ENCODE data around the gene ACR.

Gene ACR

DNA sequence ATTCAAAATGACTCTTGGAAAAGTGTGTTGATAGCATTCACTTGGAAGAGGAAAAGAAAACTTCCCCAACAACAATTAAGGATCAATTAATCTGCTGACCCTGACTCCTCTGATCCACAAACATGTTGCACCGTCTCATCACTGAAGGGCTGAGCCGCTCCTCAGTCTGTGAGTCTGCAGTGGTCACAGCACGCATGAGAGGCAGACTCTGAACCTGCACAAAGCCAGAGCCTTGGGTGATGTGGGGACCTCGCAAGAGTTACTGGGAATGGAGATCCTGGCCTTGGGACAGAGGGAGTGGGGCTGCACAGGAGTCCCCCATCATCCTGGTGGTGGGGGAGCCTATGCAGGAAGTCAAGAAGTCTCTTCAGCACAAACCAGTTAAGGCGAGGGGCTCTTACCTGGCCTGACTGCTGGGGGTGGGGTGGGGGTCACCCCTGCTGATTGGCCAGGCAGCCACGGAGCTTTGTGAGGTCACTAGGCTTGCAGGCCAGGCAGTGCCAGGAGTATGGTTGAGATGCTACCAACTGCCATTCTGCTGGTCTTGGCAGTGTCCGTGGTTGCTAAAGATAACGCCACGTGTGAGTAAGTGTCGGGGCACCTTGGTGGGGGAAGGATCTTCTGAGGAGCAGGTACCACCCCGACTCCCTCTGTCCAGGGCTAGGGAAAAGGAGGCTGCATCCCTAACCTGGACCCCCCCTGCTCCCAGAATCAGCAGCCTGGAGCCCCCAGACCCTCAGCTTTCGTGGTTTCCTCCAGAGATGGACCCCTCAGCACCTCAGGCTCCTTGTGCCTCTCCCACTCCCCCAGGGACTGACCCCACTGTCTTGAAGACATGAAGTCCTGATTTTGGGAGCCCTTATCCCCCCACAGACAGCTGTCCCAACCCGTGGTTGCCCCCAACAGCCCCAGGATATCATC lies at the start of gene ACR:
ACR (plus strand) TSS at position 477 of the 921 bp plus-strand sequence; CDS start at position 509, 32 bp downstream.
- no peak for DNase-seq

DNA sequence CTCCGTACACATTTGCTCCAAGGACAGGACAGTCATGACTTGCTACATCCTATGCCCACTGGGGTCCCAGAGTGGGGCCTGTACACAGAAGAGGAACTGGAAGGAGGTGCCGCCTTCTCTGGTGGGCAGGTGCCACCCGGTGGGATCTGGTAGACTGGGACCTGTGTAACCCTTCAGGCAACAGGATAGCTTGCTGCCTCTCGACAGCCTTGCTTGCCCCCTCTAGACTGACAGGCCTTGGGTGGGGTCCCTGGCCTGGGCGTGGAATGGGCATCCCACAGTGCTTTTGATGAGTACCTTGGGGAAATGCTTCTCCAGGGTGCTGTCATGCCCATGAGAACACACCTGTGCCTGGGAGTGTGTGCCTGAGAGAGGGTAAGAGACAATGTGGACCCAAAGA lies 49.6 kb upstream of the ACR start:
- no peak for DNase-seq

DNA sequence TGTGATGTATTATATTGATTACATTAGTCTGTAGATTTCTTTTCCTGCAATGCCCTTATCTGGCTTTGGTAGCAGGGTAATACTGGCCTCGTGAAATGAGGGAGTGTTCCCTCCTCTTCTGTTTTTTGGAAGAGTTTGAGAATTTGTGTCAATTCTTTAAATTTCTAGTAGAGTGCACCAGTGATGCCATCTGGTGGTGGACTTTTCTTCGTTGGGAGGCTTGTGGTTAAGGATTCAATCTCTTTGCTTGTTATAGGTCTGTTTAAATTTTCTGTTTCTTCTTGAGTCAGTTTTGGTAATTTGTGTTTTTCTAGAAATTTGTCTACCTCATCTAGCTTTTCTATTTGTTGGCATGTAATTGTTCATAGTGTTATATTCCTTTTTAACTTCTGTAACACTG lies 46.5 kb upstream of the ACR start:
- no peak for DNase-seq

DNA sequence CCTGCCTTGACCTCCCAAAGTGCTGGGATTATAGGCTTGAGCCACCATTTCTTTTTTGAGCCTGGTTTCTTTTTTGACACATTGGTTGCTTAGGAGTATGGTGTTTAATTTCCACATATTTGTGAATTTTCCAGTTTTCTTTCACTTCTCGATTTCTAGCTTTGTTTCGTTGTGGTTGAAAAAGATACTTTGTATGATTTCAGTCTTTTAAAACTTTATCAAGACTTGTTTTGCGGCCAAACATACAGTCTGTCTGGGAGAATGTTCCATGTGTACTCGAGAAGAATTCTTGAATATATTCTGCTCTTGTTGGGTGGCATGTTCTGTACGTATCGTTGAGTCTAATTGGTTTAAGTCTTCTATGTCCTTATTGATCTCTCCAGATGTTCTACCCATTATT lies 44.5 kb upstream of the ACR start:
- DNase-seq, result no peak

DNA sequence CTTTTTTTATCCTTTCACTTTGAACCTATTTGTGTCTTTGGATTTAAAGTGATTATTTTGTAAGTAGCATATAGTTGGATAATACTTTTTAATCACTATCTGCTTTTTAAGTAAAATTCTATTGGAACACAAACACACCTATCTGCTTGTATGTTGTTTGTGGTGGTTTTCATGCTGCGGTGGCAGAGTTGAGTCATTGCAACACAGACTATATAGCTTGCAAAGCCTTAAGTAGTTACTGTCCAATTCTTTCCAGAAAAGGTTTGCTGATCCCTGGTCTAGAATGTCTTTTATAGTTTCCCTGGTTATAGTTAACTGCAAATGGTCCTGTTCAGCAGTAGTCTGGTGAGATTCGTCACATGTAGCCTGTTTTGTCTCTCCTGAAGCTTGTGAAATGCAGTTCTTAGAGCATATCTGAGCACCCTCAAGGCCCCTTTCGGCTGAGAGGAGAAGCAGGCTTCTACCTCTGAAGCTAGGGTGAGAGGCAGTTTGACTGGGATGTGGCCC lies 43.9 kb upstream of the ACR start:
- DNase-seq, result no peak

DNA sequence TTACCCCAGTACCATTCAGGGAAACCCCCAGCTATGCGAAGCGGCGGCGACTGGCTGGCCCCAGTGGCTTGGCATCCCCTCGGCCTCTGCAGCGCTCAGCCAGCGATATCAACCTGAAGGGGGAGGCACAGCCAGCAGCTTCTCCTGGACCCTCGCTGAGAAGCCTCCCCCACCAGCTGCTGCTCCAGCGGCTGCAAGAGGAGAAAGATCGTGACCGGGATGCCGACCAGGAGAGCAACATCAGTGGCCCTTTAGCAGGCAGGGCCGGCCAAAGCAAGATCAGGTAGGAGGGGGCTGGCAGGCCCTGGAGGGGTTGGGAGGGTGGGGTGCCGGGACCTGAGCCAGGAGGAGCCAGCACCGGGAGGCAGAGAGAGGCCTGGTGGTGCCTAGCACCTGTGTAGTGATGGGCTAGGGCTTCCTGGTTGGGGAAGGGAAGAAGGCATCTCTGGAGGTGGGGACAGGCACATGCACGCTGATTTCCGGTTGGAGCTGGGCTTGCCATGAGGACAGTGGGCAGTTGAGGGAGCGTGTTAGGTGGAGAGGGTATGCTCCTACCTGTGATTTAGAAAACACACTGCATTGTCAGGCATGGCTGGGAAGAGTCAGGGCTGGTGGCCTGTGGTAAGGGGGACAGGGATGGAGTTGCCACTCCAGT lies 43.1 kb upstream of the ACR start:
- DNase-seq, result no peak

DNA sequence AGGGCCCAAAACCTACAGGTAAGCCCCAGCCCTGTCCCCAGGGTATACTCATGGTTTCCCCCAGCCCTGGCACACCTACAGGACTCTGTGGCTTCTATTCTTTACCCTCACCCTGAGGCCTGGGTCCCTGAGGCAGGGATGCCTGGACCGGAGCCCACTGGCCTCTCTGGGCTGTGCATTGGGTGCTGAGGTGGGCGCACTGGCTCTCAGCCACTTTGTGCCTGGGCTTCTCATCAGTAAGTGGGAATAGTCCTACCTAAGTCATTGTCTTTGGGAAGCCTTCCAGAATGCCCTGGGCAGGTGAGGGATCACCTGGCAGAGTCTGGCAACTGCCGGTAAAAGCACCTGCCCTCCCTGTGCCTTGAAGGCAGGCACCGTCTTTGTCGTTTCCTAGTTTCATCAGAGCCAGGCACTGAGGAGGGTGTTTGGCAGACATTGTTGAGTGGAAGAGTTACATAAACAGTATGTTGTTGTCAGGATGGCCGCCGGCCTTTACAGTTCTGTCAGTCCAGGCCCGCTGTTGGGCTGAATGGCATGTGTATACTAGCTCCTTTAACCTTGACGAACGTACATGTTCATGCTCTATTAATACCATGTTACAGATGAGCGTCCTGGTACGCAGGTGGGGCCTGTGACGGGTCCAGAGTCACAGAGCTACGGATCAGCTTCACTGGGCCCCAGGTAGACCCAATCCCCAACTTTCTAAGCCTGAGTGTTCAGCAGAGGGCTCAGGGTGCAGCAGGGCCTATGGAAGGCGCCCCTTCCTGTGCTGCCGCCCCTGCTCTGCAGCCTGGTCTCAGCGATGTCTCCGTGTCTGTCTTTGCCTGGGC lies 42.4 kb upstream of the ACR start:
- DNase-seq, result no peak

DNA sequence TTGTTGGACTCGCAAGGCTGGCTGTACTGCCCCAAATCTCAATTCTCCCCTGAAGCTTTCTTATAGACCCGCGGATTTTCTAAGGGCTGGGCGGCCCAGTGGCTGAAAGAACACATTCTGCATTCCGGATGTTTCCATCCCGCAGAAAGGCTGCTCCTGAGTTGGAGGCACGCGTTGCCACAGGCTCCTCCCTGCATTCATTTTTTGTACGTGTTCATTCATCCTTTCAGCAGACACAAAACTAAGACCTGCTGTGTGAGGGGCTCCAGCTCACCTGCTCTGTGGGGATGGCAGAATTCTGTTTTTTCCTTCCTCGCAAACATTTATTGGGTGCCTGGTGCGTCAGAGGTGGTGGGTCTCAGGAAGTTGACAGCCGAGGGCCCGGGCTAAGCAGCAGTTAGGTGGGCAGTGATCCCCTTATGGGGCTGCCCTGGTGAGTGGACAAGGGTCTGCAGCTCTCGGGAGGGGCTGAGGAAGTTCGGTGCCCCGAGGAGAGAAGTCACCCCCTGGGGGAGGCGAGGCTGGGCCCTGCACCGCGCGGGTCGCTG lies 41.7 kb upstream of the ACR start:
- peak in 1 of 14 donors; percentile 15 for DNase-seq

DNA sequence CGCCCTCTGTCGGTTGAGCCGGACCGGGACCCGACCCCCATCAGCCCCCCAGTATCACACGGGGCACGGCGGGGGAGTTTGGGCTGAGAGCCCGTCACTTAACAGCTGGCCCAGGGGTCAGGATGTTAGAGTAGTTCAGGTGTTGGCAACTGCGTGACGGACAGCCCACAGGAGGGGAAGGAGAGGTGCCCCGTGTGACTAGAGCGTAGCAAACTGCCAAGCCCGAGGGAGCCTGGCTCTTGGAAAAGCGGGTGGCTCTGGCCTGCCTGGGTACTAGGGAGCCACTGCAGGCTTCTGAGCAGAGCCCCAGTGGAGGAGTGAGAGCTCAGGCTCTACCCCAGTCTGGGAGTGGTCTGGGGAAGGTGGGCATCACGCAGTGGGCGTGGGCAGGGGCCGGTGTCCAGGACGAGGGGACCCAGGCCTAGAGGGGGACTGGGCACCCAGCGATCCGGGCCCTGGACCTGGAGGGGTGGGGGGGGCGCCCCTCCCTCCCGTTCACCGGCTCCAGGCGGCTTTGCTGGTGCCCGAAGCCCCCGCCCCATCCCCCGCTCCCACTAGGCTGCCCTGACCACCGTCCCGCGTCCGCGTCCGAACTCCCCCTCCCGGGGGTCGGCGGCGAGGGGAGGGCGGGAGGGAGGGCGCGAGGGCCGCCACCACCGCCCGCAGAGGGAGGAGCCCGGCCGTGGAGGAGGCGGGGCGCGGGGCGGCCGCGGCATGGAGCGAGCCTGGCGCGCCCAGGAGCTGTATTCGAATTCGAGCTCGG lies 41.0 kb upstream of the ACR start:
- peak in 2 of 14 donors; percentile 29 to 42 for DNase-seq

DNA sequence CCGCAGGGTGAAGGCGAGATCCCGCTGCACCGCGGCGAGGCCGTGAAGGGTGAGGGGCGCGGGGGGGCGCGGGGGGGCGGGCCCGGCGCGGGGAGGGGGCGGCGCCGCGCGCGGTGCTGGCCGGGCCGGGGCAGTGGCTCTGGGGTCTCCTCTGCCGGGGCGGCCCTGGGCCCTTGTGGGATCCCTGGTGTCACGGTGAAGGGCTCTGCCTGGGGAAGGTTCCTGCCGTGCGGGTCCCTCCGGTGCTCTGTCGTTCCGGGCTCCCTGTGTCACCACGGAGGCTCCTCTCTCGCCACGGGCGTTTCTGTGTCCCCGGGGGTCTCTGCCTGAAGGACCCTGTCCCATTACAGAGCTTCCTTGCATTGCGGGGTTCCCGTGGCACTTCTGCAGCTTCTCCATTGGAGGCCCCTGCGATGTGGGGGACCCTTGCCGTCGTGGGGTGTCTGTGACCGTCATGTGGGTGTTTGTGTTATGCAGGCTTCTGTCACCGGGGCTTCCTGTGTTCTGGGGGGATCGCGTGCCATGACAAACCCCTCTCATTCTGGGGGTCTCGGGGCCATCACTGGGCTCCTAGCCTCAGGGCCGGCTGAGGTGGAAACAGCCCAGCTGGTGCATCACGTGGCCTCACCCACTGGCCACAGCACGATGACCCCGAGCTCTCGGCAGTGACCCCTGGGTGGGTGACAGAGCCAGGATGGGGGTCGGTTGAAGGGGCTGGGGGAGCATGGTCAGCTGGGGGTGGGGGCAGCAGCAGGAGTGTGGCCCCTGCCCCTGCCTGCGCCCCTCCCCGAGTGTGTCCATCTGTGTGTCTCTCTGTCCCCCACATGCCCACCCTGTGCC lies 40.1 kb upstream of the ACR start:
- no peak for DNase-seq

DNA sequence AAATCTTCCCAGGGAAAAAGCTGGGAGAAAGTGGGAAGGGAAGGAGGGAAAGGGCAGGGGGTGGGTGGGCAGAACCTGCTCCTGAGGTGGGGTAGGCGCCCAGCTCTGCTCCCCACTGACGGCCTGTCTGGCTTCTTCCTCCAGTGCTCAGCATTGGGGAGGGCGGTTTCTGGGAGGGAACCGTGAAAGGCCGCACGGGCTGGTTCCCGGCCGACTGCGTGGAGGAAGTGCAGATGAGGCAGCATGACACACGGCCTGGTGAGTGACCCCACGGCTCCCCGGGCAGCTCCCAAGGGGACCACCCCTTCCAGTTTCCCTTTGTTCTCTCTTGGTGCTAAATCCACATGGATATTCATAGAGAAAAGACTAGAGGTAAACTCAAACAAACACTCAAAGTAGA lies 39.5 kb upstream of the ACR start:
- DNase-seq, result no peak

DNA sequence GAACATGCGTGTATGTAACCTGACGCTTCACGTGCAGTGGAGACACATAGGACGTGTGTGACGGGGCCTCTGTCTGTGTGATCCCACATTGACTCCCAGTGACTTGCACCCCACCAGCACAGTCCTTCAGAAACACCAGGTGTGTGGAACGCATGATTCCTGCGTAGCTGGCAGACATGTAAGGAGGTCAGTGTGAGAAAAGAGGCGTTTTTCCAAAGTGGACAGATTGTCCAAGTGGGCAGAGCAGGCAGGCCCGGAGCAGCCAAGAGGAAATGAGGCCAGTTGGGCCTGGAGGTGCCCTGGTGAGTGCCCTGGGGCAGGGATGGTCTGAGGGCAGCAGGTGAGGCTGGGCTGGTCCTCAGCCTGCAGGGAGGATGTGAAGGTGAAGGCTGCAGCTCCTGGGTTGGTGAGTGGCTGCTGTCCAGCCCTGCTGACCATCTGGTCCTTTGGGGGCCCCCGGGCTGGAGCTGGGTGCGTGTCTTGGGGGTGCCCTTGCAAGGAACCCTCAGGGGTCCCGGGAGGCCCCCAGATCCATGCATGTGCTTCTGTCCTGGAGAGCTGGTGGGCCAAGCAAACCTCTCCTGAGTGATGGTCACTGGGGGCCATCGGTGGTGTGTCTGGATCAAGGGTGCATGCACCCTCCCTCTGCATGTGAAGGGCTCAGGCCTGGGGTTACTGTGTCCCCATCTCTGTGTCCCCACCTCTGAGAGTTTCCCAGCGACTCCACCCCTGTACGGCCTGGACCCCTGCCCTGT lies 38.8 kb upstream of the ACR start:
- peak in 1 of 14 donors; percentile 97 for DNase-seq

DNA sequence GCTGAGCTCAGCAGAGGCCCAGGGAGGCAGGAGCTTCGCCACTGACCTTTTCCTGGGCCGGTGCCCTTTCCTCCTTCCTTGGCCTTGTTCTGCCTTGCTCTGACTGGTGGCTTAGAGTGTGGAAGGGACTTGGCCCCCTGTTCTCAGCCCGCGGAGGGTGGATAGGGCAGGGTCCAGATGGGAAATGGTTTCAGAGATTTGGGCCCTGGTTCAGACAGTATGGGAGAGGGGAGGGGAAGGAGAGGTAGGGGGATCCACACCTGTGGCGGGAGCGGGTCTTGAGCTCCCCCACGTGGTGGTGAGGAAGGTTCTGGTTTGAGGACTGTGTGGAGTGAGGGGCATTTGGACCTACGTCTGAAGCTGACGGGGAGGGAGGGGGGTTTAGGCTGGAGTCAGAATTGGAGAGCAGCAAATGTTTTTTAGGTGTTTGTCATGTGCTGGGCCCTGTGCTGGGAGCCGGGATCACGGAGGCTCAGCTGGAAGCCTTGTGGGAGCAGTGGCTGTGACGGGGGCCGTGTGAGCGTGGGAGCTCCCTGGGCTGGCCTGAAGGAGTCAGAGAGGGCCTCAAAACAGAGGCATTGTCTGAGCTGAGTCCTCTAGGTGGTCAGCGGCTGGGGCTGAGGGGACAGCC lies 38.1 kb upstream of the ACR start:
- DNase-seq, result no peak

DNA sequence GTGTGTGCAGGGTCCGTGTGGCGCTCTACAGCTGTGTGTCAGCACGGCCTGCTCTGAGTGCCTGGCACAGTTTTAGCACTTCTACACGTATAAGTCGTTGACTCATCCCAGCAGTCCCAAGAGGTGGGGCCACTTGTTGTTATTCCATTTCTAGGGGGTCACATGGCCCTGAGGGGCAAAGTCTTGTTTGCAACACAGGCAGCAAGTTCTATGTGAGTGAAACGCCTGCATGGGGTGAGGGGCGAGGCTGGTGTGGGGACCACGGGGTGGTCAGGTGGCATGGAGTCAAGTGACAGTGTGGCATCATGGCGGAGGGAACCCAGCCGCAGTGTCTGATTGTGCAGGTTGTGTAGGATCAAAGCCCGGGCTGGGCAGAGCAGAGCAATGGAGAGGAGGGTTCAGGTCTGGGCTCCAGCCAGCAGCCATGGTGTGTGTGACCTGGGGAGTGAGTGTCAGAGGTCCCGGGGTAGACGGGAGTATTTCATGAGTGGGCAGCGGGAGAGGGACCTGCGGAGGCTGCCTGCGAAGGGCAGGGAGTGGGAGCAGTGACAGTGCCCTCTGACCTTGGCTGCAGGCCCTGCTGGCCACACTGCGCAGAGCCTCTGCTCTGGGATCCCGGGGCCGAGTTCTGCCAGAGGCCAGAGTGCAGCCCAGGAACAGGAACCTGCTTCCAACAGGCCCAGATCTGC lies 37.5 kb upstream of the ACR start:
- no peak for DNase-seq

DNA sequence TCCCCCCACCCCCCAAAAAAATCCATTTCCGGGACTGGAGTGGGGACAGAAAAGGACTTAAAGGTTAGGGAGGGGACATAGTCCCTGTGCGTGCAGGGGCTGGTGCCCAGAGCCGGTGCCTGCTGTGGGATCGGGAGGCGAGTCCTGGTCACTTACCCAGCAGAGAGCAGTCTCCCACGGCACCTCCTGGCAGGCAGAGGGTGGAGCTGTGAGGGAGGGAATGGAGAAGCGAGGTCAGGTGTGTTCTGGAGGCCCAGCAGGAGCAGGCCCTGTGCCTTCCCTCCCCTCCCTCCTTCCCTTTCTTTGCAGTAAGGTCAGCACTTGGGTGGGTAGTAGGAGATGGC lies 37.0 kb upstream of the ACR start:
- DNase-seq, result peak in 1 of 14 donors; percentile 81

DNA sequence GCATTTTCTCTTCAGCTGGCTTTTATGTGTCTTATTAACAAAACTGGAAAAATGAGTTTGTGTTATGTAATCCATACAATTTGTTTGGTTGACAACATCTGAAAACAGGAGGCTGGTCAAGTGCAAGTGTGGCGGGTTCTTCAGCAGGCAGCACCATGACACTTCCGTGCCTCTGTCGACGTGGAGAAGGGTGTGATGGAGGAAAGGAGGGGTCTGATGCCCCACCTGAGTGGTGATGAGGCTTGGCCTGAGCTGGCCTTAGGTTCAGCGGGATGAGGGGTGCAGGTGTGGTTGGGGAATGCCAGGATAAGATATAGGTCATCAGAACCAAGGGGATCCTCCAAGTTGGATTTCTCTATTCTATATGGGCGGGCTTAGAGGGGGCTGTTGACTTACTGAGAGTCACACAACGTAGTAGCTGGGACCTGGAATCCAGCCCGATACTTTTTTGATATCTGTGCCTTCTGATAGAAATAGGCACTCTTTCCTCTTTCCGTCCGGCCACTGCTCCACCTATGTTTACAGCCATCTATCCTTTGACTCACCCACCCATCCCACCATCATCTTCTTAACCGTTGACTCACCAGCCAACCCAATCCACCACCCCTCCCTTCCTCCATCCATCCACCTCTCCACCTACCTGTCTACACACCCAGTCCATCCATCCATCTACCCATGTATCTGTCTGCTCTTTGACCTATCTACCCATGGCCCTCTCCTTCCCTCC lies 36.4 kb upstream of the ACR start:
- no peak for DNase-seq

DNA sequence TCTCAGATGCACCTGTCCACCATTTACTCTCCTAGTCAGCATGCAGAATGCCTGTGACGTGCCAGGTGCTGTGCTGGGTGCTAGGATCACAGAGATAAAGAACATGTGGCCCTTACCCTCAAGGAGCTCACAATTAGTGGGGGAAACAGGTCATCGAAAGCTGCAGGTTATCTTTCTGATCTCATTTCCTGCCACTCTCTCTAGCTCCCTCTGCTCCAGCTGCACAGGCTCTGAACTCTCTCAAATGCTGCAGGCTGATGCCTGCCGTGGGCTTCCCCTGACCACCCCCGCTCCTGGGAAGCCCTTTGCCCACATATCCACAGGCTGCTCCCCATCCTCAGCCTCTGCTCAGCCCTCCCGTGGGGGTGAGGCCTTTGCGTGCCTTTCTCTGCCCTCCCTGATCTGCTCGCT lies 35.7 kb upstream of the ACR start:
- DNase-seq, result no peak

All from C1 segment of cervical spinal cord (tissue), 14 donors.